Epithelial cell of prostate (primary cell): ENCODE results near the gene FEV.

Experiments
- DNase-seq: peaks from one replicate; pipeline ENCODE4 v3.0.0-alpha.2; 2011; ENCODE audit warnings: low read depth, low spot score
- H3K27ac ChIP-seq: fragments of 450-650 bp; 2 replicates; pipeline ENCODE4 v1.5.1; 2017; ENCODE audit warnings: mild to moderate bottlenecking

FEV gene

DNA sequence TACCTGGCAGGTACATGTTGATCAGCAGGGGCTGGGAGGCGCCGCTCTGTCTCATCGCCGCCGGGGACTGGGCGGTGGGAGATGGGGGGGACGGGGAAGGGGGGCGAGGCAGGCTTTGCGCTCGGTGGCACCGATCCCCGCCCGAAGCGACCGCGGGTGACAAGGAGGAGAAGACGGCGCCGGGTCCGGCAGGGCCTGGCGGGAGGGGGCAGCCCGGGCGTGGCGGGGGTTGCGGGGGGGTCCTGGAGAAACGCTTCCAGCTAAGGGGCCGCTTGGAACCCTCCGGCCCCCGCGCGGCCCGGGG, at the start of gene FEV:
Gene FEV, minus strand, starts transcription at position 164 of the 304 bp plus-strand sequence. Its CDS starts 109 bp downstream, at position 55.
- DNase-seq: no peak

DNA sequence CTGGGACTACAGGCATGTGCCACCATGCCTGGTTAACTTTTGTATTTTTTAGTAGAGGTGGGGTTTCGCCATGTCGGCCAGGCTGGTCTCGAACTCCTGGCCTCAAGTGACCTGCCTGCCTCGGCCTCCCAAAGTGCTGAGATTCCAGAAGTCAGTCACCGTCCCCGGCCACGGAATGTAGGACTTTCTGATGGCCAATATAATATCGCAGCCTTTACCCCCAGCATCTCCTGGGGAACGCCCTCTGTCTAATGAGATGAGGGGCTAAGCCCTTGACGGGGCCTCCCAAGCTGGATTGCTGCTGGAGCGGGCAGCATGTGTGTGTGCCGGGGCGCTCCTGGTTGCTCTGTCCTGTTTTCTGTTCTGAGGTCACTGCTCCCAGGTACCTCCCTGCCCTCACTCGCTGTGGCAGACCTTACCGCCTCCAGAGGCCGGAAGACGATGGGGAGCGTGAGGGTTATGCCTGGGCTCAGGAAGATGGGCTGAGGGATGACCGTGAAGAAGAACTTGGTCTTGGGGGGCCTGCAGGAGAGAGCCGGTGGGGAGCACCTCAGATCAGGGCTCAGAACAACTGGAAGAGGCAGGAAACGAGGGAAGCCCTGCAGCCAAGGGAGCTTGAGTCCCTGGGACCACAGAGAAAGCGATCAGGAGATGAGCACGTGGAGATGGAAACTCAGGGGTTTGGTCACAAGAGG, 47.2 kb upstream of the FEV start:
- no peak for DNase-seq

More for the DNA sequence above, at the start of gene FEV:
- no peak within 1 kb of the TSS for H3K27ac ChIP-seq

DNA sequence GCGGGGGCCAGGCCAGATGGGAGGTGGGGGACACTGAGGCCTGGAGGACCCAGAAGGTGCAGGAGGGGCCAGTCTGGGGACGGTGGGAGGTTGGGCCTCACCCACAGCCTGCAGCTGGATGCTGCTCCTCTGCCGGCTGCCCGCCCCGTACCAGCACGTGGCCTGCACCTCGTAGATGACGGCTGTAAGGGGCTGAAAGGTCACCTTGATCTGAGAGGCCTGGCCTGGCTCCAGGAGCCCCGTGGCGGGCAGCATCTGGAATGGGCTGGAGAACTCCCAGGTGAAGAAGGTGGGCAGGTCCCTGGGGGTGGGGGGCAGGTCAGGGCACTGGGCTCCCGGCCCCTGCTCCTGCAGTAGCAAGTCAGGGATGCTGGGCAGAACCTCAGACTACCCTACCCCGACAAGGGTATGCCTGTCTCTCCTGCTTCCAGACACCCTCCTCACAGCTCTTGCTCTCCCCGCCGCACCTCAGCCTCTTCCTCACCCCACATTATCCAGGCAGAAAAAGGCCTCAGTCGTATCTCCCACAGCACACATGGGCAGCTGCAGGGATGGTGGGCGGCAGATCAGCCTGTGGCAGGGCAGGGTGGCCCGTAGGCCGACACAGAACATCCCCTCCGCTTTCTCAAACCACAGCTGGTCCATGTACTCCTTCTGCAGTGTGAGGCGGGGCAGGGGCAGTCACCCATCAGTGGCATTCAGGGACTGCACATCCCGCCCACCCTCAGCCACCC, 46.2 kb upstream of the FEV start:
- H3K27ac ChIP-seq: no peak overlapping the region
- DNase-seq: no peak

More for the DNA sequence above, 47.2 kb upstream of the FEV start:
- no peak overlapping the region for H3K27ac ChIP-seq

DNA sequence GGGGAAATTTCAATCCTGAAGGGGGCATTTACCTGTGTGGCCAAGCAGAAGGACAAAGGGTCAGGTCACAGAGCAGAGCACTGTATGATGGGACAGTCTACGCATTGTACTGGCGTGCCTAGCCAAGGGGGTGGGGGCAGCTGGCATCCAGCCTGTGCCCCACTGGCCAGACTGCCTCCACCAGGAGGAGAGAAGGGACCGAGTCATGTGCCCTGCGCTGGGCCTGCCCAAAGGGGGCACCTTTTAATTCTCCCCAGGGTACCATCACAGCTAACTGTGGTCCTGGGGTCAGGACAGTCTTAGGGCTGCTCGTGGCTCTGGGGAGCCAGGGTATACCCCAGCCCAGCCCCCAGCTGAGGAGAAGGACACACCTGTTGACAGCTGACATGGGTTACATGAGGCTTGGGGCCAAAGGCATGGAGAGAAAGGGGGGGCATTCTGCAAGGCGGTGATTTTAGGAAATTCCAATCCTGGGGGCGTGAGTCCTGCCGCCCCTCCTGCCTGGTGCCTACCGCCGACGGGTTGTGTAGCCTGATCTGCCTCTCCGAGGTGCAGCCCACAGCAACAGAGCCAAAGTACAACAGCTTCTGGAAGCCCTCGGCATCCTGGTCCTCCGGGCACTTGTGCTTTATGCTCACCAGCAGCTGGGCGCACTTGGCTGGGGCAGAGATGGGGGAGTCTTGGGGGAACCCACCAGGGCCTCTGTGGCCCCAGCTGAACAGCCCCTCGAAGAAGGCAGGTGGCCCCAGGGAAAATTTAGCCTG, 45.4 kb upstream of the FEV start:
- H3K27ac ChIP-seq: no peak overlapping the region
- DNase-seq: no peak

DNA sequence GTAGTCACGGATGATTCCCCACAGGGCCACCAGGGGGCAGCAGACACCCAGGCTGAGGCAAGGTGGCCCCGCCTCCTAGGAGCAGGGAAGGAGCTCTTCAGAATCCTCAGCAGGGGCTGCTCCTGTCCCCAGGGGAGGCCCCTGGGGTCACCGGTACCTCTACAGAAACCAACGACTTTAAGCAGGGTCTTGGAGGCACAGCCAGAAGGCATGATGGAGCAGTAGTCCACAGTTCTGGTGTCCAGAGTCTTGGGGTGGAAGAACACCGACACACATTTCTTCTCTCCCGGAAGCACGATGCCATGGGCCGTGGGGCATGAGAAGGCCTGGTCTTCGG, 44.8 kb upstream of the FEV start:
- no peak for DNase-seq
- H3K27ac ChIP-seq: no peak overlapping the region

DNA sequence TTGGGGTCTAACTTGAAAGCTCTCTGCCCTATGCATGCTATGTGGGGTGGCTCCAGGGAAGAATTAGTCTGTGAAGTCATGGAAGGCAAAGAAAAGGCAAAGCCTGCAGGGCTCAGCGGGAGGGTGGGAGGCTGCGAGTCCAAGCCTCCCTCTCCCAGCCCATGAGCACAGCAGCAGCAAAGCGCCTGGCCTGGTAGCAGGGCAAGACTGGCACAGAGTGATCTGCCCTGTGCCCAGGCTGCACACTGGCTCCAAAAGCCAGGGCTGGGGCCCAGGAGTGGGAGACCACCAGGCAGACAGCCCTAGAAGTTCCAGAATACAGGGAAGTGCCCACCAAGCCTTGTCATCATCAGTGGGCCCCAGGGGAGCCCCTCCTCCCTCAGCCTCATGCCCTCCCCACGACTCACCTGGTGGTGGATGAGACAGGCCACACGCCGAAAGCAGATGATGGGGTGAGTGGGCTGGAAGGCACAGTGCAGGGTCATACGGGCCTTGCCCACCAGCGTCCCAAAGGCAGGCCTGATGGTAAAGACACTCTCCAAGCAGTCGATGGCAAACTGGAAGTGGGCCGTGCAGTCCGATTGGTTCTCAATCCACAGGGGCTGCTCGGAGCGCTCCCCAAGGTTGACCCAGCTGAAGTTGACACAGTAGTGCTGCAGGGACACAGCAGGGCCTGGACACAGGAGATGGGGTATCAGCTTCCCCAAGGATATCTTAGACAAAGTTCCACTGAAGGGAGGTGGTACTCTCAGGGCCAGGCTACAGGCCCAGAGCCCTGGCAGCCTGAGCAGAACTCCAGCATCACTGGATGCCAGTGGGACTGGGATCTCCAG, 44.2 kb upstream of the FEV start:
- no peak for DNase-seq
- H3K27ac ChIP-seq: no peak overlapping the region

DNA sequence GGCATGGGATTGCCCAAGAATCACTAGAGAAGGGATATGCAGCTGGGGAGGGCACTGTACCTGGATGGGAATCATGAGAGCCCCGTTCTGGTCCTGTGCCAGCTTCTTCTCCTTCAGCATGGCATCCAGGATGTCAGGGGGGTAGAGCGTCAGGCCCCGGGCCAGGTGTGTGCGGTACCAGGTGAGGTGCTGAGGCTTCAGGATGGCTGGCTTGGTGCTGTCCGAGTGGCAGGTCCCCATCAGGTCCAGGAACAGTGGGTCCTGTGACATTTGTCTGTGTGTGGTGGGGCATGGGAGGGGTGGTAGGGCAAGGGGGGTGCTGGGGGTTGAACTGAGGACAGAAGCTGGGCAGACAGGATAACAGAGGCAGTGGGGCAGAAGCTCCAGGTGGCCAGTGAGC, 43.2 kb upstream of the FEV start:
- no peak overlapping the region for H3K27ac ChIP-seq
- no peak for DNase-seq

DNA sequence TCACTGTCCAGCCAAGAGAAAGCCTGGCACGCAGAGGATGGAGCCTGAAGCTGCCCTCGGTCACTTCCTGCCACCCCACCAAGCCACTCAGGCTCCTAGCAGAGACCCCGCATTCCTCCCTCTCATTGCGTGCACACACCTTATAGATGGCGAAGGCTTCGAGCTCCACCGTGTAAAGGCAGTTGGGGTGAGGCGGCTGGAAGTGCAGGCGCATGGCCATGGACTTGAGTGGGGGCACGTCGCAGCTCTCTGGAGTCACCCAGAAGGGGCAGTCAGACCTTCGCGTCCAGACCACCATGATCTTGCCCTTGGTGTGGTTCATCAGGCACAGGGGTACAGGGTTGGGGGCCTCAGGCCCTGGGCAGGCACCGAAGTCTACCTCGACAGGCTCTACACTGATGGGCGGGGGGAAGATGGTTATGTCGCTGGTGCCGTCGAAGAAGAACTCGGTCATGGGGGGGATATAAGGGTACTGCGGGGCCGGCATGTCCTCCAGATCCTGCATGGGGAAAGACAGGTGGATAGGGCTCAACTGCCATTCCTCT, 42.6 kb upstream of the FEV start:
- DNase-seq: no peak
- no peak overlapping the region for H3K27ac ChIP-seq

DNA sequence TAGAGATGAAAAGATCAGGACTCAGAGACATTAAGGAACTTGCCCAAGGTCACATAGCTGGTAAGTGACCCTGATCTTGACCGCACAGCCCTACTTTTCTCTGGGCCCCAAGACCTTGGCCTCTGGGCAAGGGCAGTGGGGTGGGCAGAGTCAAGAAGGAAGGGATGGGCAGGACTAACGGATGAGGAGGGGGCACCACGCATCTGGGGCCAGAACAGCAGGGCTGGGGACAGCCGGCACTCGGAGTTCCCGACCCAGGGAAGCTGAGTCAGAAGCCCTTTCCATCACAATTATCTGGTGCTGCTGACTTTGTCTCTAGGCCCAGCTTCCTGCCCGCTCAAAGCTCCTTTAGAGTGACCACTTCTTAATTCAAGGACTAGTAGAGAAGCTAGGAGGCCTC, 42.0 kb upstream of the FEV start:
- no peak for DNase-seq
- H3K27ac ChIP-seq: no peak overlapping the region

DNA sequence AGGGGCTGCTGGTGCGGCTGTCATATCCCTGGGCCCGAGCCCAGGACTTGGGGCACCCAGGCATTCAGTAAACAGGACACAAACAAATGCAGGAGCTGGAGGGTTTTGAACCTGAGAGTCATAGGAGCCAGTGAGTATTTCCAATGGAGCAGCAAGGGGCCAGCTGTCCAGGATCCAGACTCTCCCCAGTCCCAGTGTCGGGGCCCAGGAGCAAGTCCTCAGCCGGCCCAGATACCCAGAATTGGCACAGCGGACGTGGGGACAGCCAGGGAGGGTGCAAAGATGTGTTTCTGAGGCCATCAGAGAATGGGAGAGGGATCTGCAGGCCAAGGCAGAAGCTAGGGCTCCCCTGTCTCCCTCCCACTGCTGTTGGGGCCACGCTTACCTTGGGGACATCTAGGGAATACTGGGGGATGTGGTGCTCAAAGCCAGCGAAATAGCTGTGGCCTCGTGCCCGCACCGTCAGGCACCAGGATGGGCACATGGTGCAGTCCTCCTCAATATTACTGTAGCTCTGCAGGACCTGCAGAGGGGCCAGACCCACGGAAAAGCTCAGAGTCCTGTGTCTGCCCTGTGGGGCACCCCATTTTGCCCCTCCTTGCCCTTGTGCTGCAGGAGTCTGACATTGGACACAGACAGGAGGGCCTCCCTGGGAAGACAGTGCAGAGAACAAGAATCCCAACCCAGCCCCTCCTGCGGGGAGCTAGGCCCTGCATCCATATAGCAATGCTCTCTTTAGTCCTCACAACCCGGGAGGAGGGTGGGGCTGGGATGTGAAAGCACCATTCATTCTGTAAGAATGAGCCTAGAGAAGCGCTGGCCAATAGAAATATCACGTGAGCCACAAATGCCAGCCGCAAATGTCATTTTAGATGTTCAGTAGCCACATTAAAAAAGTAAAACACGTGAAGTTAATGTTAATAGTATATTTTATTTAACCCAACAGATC, 40.9 kb upstream of the FEV start:
- H3K27ac ChIP-seq: no peak overlapping the region
- DNase-seq: no peak

DNA sequence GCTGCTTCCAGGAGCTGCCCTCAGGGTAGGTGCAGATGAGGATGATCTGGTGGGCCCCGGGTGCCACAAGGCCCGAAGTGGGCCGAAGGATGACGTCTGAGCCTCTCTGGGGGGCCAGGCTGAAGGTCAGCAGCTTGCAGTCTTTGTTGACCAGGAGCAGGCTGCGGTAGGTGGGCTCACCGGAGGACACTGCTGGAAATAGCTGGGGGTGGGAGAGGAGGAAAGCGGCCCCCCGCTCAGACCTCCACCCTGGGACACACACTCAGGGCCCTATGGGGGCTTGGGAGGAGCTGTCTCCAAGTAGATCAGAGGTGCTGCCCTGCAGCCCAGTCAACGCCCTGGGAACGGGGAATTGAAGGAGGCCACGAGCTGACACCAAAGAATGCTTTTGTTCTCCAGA, 39.1 kb upstream of the FEV start:
- no peak for DNase-seq
- no peak overlapping the region for H3K27ac ChIP-seq

DNA sequence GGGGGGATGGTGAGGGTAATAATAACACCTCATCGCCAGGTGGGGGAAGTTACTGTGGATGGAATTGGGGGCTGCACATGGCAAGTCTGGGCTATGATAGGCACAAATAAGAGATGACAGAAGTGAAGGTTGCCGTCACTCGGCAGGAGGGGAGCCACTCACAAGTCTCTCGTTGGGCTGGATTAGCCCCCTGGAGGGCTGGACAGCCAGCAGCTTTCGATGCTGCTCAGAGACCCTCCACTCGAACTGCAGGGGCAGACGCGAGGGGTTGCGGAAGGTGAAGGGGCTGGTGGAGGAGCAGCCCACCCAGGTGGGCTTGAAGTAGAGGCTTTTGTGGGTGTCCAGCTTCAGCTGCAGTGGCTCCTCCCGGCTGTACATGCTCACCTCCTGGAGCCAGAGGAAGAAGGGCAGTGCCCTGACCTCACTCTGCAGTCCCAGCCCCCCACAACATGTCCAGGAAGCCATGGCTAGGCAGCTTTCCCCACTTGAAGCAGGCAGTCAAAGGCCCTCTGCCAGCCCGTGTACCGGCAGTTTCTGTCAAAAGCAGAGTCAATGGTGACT, 38.1 kb upstream of the FEV start:
- H3K27ac ChIP-seq: no peak overlapping the region
- no peak for DNase-seq

DNA sequence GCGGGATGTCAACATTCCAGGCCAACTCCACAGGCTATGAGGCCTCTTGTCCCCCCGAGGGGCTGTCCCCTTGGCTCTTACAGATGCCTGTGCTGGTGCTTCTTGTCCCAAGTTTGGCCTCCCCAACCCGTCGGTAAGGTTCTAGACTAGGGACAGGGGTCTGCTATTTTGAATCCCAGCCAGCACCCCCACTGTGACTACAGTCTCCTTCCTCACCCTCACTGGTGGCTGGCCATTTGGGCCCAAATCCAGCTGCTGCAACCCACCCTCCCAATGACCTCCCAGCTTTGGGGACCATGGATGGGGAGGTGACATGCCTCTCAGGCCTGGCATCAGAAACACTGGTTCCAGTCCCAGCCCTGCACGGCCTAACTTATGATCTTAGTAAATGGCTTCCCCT, 37.6 kb upstream of the FEV start:
- no peak for DNase-seq
- no peak overlapping the region for H3K27ac ChIP-seq

DNA sequence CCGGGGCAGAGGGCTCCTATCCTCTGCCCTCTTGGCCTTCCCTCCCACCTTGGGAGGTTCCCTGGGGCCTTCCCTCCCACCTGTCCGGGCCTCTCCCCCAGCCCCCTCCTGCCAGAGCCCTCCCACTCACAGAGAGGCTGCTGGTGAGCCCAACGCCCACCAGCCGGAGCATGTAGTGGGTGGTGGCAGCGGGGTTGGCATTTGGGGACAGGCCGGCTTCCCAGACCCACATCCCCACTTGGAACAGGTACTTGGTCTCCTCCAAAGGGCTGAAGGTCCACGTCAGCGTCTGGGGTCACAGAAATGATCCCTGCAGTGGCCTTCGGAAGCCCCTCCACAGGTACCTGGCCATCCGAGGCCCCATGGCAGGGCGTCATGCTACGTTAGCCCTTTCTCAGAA, 37.1 kb upstream of the FEV start:
- H3K27ac ChIP-seq: no peak overlapping the region
- DNase-seq: no peak

DNA sequence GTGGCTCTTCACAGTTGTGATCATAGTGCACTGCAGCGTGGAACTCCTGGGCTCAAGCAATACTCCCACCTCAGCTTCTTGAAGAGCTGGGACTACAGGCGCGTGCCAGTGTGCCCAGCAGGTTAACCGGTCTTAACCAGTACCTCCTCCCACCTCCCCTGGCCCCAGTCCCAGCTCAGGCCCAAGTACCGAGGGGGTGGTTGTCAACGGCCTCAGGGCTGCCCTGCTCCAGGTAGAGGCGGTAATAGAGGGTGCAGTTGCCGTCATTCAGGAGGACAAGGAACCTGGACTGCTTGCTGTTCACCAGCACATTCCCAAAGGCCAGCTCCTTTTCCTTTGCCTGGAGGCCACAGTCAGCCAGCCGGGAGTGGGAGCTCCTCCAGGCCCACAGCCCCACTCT, 36.6 kb upstream of the FEV start:
- no peak overlapping the region for H3K27ac ChIP-seq
- no peak for DNase-seq

DNA sequence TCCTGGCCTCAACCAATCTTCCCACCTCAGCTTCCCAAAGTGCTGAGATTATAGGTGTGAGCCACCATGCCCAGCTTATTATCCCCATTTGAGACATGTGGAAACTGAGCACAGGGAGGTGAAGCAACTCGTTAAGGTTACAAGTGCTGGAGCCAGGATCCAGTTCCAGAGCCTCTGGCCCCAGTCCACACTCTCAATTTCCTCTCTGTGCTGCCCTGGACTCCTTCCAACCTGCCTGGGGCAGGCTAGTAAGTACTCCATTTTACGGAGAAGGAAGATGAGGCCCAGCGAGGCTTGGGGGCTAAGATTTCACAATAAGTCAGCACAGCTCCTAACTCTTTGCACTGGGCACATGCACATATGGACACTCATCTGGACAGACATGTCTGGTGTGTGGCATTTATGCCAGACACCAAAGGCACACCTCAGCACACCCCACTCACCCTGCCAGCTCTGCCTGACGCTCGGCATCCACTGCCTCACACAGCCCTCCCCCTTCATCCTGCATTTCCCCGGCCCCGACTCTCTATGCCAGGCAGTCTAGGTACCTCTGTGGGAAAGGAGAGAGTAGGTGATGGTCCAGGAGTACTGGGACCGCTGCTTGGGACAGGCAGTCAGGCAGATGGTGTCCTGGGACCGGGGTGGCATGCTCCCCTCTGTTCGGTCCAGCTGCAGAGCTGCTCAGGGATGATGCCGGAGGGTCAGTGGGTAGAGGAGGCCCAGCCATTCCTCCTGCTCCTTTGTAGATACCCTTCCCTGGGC, 35.8 kb upstream of the FEV start:
- no peak overlapping the region for H3K27ac ChIP-seq
- DNase-seq: no peak

DNA sequence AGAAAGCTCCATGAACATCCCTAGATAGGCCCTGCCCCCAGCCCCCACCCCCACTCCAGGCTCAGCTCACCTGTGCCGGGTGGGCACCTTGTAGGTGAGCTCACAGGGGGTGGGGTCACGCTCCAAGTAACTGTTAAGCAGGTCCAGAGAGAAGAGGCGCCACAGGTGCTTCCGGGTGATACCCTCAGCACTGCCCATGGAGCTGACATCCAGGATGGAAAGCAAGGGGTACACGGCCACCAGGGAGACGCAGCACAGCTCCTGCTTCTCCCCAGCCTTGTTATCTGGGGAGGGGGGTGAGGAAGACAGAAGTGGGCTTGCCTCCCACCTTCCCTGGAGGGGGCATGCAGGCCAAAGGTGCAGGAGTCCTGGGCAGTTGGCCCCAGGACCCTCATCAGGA, 34.5 kb upstream of the FEV start:
- DNase-seq: no peak
- H3K27ac ChIP-seq: no peak overlapping the region

DNA sequence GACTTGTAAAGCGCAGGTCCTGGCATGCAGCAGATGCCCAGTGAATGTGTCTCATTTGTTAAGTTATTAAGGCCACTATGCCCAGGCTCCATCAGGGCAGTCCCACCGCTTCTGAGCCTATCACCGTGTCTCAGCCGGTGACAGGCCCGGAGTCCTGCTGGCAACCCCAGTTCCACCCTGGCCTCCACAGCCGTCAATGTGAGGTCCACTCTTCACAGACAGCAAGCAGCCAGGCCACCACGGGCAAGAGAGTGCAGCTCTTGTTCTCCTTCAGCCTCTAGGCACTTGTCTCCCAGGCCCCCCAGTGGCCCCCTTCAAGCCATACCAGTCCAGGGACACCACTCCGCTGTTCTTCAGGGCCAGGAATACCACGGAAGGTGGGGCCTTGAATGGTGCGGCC, 33.7 kb upstream of the FEV start:
- DNase-seq: no peak
- H3K27ac ChIP-seq: no peak overlapping the region
